DOHH2 (cell line): ENCODE measurements around the gene ZDHHC1.

ENCODE experiments used
- H3F3A ChIP-seq: fragments of 200-600 bp; sonication (generic), shearing (Covaris generic); 2 replicates; pipeline ENCODE4 v1.6.0; 2016; ENCODE audit warnings: antibody characterized with exemption, mild to moderate bottlenecking; ENCODE audit not compliant: control insufficient read depth, insufficient read depth
- H3K27ac ChIP-seq: fragments of 200-600 bp; sonication (generic); 2 replicates; pipeline ENCODE4 v1.5.1; 2014; ENCODE audit warnings: low read depth, mild to moderate bottlenecking, low read length, moderate library complexity
- H3K27me3 ChIP-seq: fragments of 200-600 bp; sonication (generic); 2 replicates; pipeline ENCODE4 v1.6.1; 2014; ENCODE audit warnings: mild to moderate bottlenecking, low read length, mixed read lengths; ENCODE audit not compliant: control insufficient read depth
- H3K36me3 ChIP-seq: fragments of 200-600 bp; sonication (generic); 2 replicates; pipeline ENCODE4 v1.6.1; 2014; ENCODE audit warnings: mild to moderate bottlenecking, low read length, moderate library complexity, mixed read lengths; ENCODE audit not compliant: control insufficient read depth
- H3K4me1 ChIP-seq: fragments of 200-600 bp; sonication (generic); 2 replicates; pipeline ENCODE4 v1.6.1; 2014; ENCODE audit warnings: mild to moderate bottlenecking, low read length, mixed read lengths; ENCODE audit not compliant: control insufficient read depth
- H3K4me2 ChIP-seq: fragments of 200-600 bp; sonication (generic); 2 replicates; pipeline ENCODE4 v1.6.0; 2014; ENCODE audit warnings: mild to moderate bottlenecking, low read length, moderate library complexity
- H3K4me3 ChIP-seq: fragments of 200-600 bp; sonication (generic); 2 replicates; pipeline ENCODE4 v1.5.1; 2014; ENCODE audit warnings: mild to moderate bottlenecking, low read length, mixed read lengths
- H3K79me2 ChIP-seq: fragments of 200-600 bp; sonication (generic); 2 replicates; pipeline ENCODE4 v1.6.1; 2014; ENCODE audit warnings: mild to moderate bottlenecking, low read length, mixed read lengths; ENCODE audit not compliant: control insufficient read depth
- H3K9me2 ChIP-seq: fragments of 200-600 bp; sonication (generic); replicated peaks from 2 replicates; pipeline ENCODE4 v1.6.1; 2014; ENCODE audit warnings: mild to moderate bottlenecking, low read length, mixed read lengths; ENCODE audit not compliant: control insufficient read depth
- H3K9me3 ChIP-seq: fragments of 200-600 bp; sonication (generic); 2 replicates; pipeline ENCODE4 v1.6.1; 2014; ENCODE audit warnings: antibody characterized with exemption, low read length, mixed read lengths; ENCODE audit not compliant: control insufficient read depth, insufficient read depth
- H4K20me1 ChIP-seq: fragments of 200-600 bp; sonication (generic); 2 replicates; pipeline ENCODE4 v1.6.0; 2014; ENCODE audit warnings: low read depth, mild to moderate bottlenecking, antibody characterized with exemption, low read length, moderate library complexity; ENCODE audit not compliant: control insufficient read depth, insufficient read depth
- CTCF ChIP-seq: fragments of 200-600 bp; sonication (generic); IDR thresholded peaks from one replicate; pipeline ENCODE4 v1.5.1; 2014; ENCODE audit warnings: antibody characterized with exemption, mild to moderate bottlenecking, low read depth, low read length; ENCODE audit not compliant: poor library complexity, severe bottlenecking
- EZH2phosphoT487 ChIP-seq: fragments of 200-600 bp; sonication (generic); IDR thresholded peaks from 2 replicates; pipeline ENCODE4 v1.6.1; 2017; ENCODE audit warnings: borderline replicate concordance, mild to moderate bottlenecking, antibody characterized with exemption, low read length, moderate library complexity, mixed read lengths

Gene ZDHHC1

DNA sequence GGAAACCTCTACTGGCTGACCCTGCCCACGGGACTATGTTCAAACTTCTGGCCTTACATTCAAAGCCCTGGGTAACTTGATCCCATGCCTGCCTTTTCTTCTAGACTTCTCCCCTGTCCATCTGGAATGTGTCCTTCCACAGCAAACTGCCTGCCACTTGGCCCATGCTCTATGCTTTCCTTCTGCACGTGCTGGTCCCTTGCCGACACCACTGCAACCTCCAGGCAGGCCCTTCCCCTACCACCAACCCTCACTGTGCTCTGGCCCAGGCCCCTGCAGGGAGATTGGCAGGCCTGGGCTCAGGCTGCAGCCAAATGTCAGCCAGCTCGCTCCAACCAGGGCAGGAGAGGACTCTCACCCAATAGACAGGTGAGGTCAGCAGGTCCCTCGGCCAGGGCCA is 25.6 kb upstream of the ZDHHC1 start:
- peaks cover 2% of the 10 kb centered on the region; the same call in 1 of the 2 replicates for H4K20me1 ChIP-seq
- H3K9me2 ChIP-seq: no peaks in the 10 kb centered on the region
- H3K79me2 ChIP-seq: 0 out of 2 replicates have a peak, but pooled peaks cover under 1% of the 10 kb centered on the region
- no peaks in the 10 kb centered on the region for H3K9me3 ChIP-seq
- H3F3A ChIP-seq: no peaks in the 10 kb centered on the region
- no peak for TF ChIP-seq CTCF
- TF ChIP-seq EZH2phosphoT487: no peak
- H3K27me3 ChIP-seq: no peaks in the 10 kb centered on the region
- peaks cover 19% of the 10 kb centered on the region; the same call in 1 of the 2 replicates for H3K36me3 ChIP-seq
- no peak overlapping the region for H3K4me3 ChIP-seq
- no peak overlapping the region for H3K27ac ChIP-seq
- H3K4me2 ChIP-seq: no peak overlapping the region
- no peaks in the 10 kb centered on the region for H3K4me1 ChIP-seq

GRCh38 chr16:67441271-67441753 is 25.0 kb upstream of the ZDHHC1 start:
- Histone ChIP-seq H3K79me2 (no peaks in the 10 kb centered on the region), H4K20me1 (0 out of 2 replicates have a peak, but pooled peaks cover 3% of the 10 kb centered on the region), H3K36me3 (peaks cover 19% of the 10 kb centered on the region; the same call in 1 of the 2 replicates), H3K27me3 (no peaks in the 10 kb centered on the region), H3K4me2 (no peak overlapping the region), H3K9me3 (no peaks in the 10 kb centered on the region), H3K27ac (no peak overlapping the region), H3K4me3 (no peak overlapping the region), H3K4me1 (no peaks in the 10 kb centered on the region), H3F3A (no peaks in the 10 kb centered on the region), H3K9me2 (no peaks in the 10 kb centered on the region)
- TF ChIP-seq CTCF: no peak
- no peak for TF ChIP-seq EZH2phosphoT487

DNA sequence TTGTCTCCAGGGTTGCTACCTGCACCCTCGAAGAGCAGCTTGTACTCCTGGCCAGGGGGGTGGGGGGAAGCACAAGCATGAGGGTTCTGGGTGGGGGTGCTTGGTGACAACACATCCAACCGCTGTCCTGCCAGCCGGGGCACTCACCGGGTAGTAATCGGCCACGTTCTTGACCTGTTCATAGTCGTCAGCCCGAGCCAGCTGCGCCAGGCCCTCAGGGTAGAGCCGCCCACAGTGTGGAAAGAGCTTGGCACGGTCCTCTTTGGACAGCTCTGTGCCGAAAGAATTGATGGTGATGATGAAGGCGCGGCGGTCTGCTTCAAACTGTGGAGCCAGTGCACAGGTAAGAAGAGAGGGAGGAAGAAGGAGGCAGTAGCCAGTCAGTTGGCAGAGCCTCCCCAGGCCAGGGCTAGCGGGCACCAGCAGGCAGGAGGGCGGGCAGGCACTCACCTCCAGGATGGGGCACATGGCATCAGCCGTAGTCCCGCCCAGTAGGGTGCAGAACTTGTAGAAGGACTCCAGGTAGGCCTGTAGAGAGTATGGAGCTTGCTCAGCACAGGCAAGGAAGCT is 22.6 kb upstream of the ZDHHC1 start:
- Histone ChIP-seq H3F3A (no peaks in the 10 kb centered on the region), H3K79me2 (no peaks in the 10 kb centered on the region), H3K27me3 (no peaks in the 10 kb centered on the region), H3K9me2 (no peaks in the 10 kb centered on the region), H3K36me3 (peaks cover 16% of the 10 kb centered on the region; the same call in 1 of the 2 replicates), H3K4me2 (no peak overlapping the region), H3K4me1 (peaks cover 3% of the 10 kb centered on the region; the same call in 1 of the 2 replicates), H3K27ac (no peak overlapping the region), H4K20me1 (0 out of 2 replicates have a peak, but pooled peaks cover 3% of the 10 kb centered on the region), H3K4me3 (no peak overlapping the region), H3K9me3 (no peaks in the 10 kb centered on the region)
- no peak for TF ChIP-seq EZH2phosphoT487
- no peak for TF ChIP-seq CTCF
